ENCODE data around the gene SLC25A1. TPM values are rescaled to one million over a fixed set of nuclear protein-coding genes. Genes with fewer than 3 reads are reported as not detected.

SLC25A1 gene
- total RNA-seq, 1 experiment from 2014 or later = 81.6 TPM

DNA sequence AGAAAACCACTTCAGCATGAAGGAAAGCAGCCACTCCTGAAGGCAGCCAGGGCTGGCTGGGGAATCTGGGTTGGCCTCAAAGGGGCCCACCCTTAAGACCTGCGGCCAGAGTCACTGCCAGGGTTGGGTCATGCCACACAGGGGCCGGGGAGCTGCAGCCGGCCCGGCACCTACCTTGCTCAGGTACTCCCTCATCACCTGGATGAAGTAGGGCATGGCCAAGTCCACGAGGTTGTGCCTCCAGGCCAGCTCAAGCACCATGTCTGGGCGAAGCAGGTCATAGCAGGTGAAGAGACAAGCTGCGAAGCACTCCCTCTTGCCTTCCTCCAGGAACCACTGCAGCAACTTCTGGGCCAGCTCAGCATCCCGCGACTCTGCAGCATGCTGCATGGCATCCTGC is 4.7 kb upstream of the SLC25A1 start:
- TF ChIP-seq CTCF (conservative IDR thresholded peaks at IDR 0.05; ENCODE audit: low read depth, low read length) (no peak), EZH2phosphoT487 (IDR thresholded peaks at IDR 0.05; ENCODE audit: borderline replicate concordance, low read length) (no peak), EZH2 (IDR thresholded peaks at IDR 0.05; ENCODE audit: low read length, unreplicated experiment) (no peak)
- no peaks in the 10 kb centered on the region for H3K9me3 ChIP-seq (ENCODE audit: low read length)
- no peak overlapping the region for H3K9ac ChIP-seq (ENCODE audit: low read length)
- no peak overlapping the region for H3K4me3 ChIP-seq (ENCODE audit: low read length)
- no peak for ATAC-seq
- BruUV-seq (replicated peaks) = no TSS peak
- H3K4me1 ChIP-seq (ENCODE audit: insufficient read depth, low read length) = peaks cover 2% of the 10 kb centered on the region; the same call in 1 of the 2 replicates
- H3F3A ChIP-seq (ENCODE audit: low read length, unreplicated experiment) = no peaks in the 10 kb centered on the region
- H3K79me2 ChIP-seq (ENCODE audit: low read length) = peaks cover 1% of the 10 kb centered on the region; the same call in 1 of the 2 replicates
- no peak overlapping the region for H3K4me2 ChIP-seq (ENCODE audit: low read length)
- H3K27me3 ChIP-seq (ENCODE audit: low read length) = no peaks in the 10 kb centered on the region
- no peaks in the 10 kb centered on the region for H3K36me3 ChIP-seq (ENCODE audit: low read depth, low read length)
- intact Hi-C loops (cut with micrococcal nuclease) = no loop called here
- ChIA-PET CTCF (no interaction called here), POLR2A (ENCODE audit: unreplicated experiment) (no interaction called here)
- H4K20me1 ChIP-seq (ENCODE audit: low read length) = no peaks in the 10 kb centered on the region
- no peak overlapping the region for H3K27ac ChIP-seq (ENCODE audit: low read length)
- no peaks in the 10 kb centered on the region for H3K9me2 ChIP-seq (replicated peaks; ENCODE audit: low read length)
- H2AFZ ChIP-seq (ENCODE audit: low read length) = no peak overlapping the region
- DNase-seq = no peak

DNA sequence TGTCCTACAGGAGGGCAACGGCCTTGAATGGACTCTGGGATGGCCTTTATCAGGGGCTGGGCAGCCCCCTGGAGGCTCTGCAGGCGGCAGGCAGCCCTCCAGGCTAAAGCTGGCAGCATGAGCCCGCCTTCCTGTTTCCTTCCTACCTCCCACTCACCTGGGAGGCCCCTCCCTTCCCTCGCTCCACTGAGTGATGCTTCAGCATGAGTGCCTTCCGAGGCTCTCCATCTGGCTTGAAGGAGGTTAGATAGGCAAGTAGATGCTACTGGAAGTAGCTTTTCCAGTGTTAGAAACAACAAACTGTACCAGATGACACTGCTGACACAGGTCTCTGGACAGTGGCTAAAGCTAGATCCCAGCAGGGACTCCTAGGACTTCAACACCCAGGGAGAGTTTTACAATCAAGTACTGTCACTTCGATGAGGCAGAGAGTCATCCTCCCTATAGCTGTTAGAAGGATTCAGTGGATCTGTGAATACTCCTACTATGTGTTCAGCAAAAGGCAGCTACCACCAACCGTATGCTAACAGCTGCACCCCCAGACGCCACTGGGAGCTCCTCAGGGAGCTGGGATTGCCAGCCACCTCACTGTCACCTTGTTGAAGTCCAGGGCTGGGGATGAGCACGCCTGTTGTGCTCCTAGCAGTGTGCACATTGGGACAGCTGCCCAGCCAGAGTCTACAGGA is 4.1 kb upstream of the SLC25A1 start:
- ChIA-PET POLR2A (ENCODE audit: unreplicated experiment) (no interaction called here), CTCF (no interaction called here)
- H3K79me2 ChIP-seq (ENCODE audit: low read length) = peaks cover 7% of the 10 kb centered on the region
- intact Hi-C loops (cut with micrococcal nuclease) = no loop called here
- no peaks in the 10 kb centered on the region for H3K36me3 ChIP-seq (ENCODE audit: low read depth, low read length)
- H3K27ac ChIP-seq (ENCODE audit: low read length) = no peak overlapping the region
- TF ChIP-seq EZH2 (IDR thresholded peaks at IDR 0.05; ENCODE audit: low read length, unreplicated experiment) (no peak), EZH2phosphoT487 (IDR thresholded peaks at IDR 0.05; ENCODE audit: borderline replicate concordance, low read length) (no peak), CTCF (conservative IDR thresholded peaks at IDR 0.05; ENCODE audit: low read depth, low read length) (no peak)
- ATAC-seq = no peak
- no peak overlapping the region for H3K9ac ChIP-seq (ENCODE audit: low read length)
- no peak for DNase-seq
- no peaks in the 10 kb centered on the region for H3K27me3 ChIP-seq (ENCODE audit: low read length)
- H3K9me2 ChIP-seq (replicated peaks; ENCODE audit: low read length) = no peaks in the 10 kb centered on the region
- H3F3A ChIP-seq (ENCODE audit: low read length, unreplicated experiment) = no peaks in the 10 kb centered on the region
- H3K4me1 ChIP-seq (ENCODE audit: insufficient read depth, low read length) = no peaks in the 10 kb centered on the region; the same call in 1 of the 2 replicates
- H4K20me1 ChIP-seq (ENCODE audit: low read length) = no peaks in the 10 kb centered on the region
- BruUV-seq (replicated peaks) = no TSS peak
- H3K4me3 ChIP-seq (ENCODE audit: low read length) = no peak overlapping the region
- H2AFZ ChIP-seq (ENCODE audit: low read length) = no peak overlapping the region
- H3K9me3 ChIP-seq (ENCODE audit: low read length) = no peaks in the 10 kb centered on the region
- no peak overlapping the region for H3K4me2 ChIP-seq (ENCODE audit: low read length)

DNA sequence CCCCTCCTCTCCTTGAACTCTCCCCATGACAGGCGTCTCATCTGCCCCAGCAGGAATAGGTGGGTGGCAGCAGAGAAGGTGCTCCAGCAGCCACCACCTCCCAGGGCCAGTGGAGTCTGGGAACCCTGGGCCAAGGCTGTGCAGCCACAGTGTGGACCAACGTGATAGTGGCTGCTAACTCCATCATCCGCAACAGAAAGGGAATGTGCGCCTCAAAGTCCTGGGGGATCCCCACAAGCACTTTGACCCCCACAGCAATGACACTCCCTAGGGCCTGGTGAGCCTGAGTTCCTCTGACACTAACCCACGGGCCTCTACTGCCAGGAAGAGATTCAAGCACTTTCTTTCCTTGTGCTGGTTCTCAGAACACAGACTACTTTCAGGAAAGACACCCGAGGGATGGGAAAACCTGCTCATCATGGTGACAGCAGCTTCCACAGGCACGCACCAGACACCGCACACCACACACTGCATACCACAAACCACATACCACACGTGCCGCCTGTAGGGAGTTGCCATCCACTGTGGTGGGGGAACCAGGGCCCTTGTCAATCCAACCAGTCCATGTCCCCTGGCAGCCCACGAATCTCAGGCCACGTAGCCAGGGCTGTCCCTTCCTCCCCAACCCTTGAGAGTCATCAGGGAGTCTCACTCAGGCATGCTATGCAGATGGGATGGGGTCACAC is 3.4 kb upstream of the SLC25A1 start:
- Histone ChIP-seq H3K27me3 (ENCODE audit: low read length) (no peaks in the 10 kb centered on the region), H4K20me1 (ENCODE audit: low read length) (no peaks in the 10 kb centered on the region), H3K4me1 (ENCODE audit: insufficient read depth, low read length) (no peaks in the 10 kb centered on the region; the same call in 1 of the 2 replicates), H3K9ac (ENCODE audit: low read length) (no peak overlapping the region), H3K27ac (ENCODE audit: low read length) (no peak overlapping the region), H3K79me2 (ENCODE audit: low read length) (peaks cover 14% of the 10 kb centered on the region), H3K36me3 (ENCODE audit: low read depth, low read length) (no peaks in the 10 kb centered on the region), H3F3A (ENCODE audit: low read length, unreplicated experiment) (no peaks in the 10 kb centered on the region), H3K9me3 (ENCODE audit: low read length) (no peaks in the 10 kb centered on the region), H3K9me2 (replicated peaks; ENCODE audit: low read length) (no peaks in the 10 kb centered on the region), H3K4me3 (ENCODE audit: low read length) (no peak overlapping the region), H2AFZ (ENCODE audit: low read length) (no peak overlapping the region), H3K4me2 (ENCODE audit: low read length) (no peak overlapping the region)
- ChIA-PET CTCF (no interaction called here), POLR2A (ENCODE audit: unreplicated experiment) (no interaction called here)
- no TSS peak for BruUV-seq (replicated peaks)
- no peak for DNase-seq
- TF ChIP-seq CTCF (conservative IDR thresholded peaks at IDR 0.05; ENCODE audit: low read depth, low read length) = no peak
- TF ChIP-seq EZH2phosphoT487 (IDR thresholded peaks at IDR 0.05; ENCODE audit: borderline replicate concordance, low read length) = no peak
- no peak for TF ChIP-seq EZH2 (IDR thresholded peaks at IDR 0.05; ENCODE audit: low read length, unreplicated experiment)
- intact Hi-C loops (cut with micrococcal nuclease) = no loop called here
- no peak for ATAC-seq
